DND-41 (cell line): Measurements from ENCODE around the gene SMPD3.

Source experiments
- ATAC-seq: fragments of 200-7000 bp; cut with Tn5 transposase; 3 replicates; pipeline ENCODE4 v1.9.1; 2021; ENCODE audit warnings: low read depth; ENCODE audit not compliant: insufficient read depth
- DNase-seq: peaks from one replicate; pipeline ENCODE4 v3.0.0-alpha.2; 2020
- H2AFZ ChIP-seq: 2 replicates; pipeline ENCODE4 v1.6.0; 2012; ENCODE audit warnings: low read depth, low read length
- H3K27ac ChIP-seq: 2 replicates; pipeline ENCODE4 v1.5.1; 2012; ENCODE audit warnings: low read length, inconsistent platforms
- H3K27me3 ChIP-seq: fragments of 200-600 bp; sonication (generic); 2 replicates; pipeline ENCODE4 v1.6.0; 2012; ENCODE audit warnings: low read length, mild to moderate bottlenecking, inconsistent platforms; ENCODE audit not compliant: insufficient read depth, poor library complexity
- H3K36me3 ChIP-seq: 2 replicates; pipeline ENCODE4 v1.5.1; 2012; ENCODE audit warnings: low read length, inconsistent platforms; ENCODE audit not compliant: insufficient read depth
- H3K4me1 ChIP-seq: 2 replicates; pipeline ENCODE4 v1.5.1; 2012; ENCODE audit warnings: mild to moderate bottlenecking, low read length; ENCODE audit not compliant: insufficient read depth
- H3K4me2 ChIP-seq: 2 replicates; pipeline ENCODE4 v1.6.0; 2012; ENCODE audit warnings: mild to moderate bottlenecking, moderate library complexity, low read length, inconsistent platforms; ENCODE audit not compliant: insufficient read depth
- H3K4me3 ChIP-seq, 2 experiments: fragments of 200-600 bp in 1 of 2; shearing (Covaris generic) in 1 of 2; 2 replicates each; pipeline ENCODE4 v1.5.1; 2012 to 2016; ENCODE audit warnings: inconsistent platforms in 2 of 2, low read length in 2 of 2, mild to moderate bottlenecking in 2 of 2, low read depth in 1 of 2, moderate library complexity in 1 of 2
- H3K79me2 ChIP-seq: 2 replicates; pipeline ENCODE4 v1.6.0; 2012; ENCODE audit warnings: low read length, inconsistent platforms; ENCODE audit not compliant: insufficient read depth
- H3K9ac ChIP-seq: 2 replicates; pipeline ENCODE4 v1.6.0; 2012; ENCODE audit warnings: low read depth, mild to moderate bottlenecking, inconsistent platforms, low read length, moderate library complexity
- H3K9me3 ChIP-seq: 2 replicates; pipeline ENCODE4 v1.5.1; 2012; ENCODE audit warnings: low read length, moderate library complexity, mild to moderate bottlenecking, inconsistent platforms; ENCODE audit not compliant: insufficient read depth, severe bottlenecking
- H4K20me1 ChIP-seq: 2 replicates; pipeline ENCODE4 v1.6.0; 2012; ENCODE audit warnings: low read length; ENCODE audit not compliant: insufficient read depth
- EZH2 ChIP-seq: IDR thresholded peaks from 3 replicates; pipeline ENCODE4 v1.6.1; 2012; ENCODE audit warnings: borderline replicate concordance, low read depth, mild to moderate bottlenecking, moderate library complexity, low read length, inconsistent platforms; ENCODE audit not compliant: severe bottlenecking
- TF ChIP-seq, protein P1 (sequence below): IDR thresholded peaks from 2 replicates; pipeline ENCODE4 v1.5.1; 2012; ENCODE audit warnings: borderline replicate concordance, low read length, moderate library complexity, mild to moderate bottlenecking; ENCODE audit not compliant: poor library complexity, severe bottlenecking; ENCODE audit errors: extremely low read depth

SMPD3 gene

DNA sequence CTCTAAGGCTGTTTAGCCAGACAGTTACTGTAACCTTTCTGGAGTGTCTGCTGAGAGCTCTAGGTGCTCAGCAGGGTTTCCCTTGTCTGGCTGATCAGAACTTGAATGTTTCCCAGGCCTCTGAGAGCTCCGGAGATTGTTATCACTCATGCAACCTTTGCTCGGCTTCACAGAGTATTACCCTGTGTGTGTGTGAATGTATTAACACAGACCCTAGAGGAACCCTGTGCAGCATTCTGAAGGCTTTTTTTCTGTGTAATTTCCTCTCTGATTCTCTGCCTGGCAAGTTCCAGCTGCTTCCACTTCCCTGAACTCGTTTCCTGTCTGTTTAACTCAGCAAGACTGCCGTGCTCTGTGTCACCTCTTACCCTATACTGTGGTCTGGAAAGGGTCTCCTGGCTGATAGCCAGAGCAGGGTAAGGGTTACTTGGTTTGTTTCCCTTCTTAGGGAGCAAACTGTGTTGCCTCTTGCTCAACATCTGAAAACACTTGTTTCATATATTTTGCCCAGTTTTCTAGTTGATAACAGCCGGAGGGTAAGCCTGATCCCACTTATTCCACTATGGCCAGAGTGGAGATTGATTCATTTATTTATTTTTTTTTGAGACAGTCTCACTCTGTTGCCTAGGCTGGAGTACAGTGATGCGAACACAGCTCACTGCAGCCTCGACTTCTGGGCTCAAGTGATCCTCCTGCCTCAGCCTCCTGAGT lies 115.7 kb downstream of the SMPD3 start:
- no peak for TF ChIP-seq EZH2
- TF ChIP-seq, protein P1, sequence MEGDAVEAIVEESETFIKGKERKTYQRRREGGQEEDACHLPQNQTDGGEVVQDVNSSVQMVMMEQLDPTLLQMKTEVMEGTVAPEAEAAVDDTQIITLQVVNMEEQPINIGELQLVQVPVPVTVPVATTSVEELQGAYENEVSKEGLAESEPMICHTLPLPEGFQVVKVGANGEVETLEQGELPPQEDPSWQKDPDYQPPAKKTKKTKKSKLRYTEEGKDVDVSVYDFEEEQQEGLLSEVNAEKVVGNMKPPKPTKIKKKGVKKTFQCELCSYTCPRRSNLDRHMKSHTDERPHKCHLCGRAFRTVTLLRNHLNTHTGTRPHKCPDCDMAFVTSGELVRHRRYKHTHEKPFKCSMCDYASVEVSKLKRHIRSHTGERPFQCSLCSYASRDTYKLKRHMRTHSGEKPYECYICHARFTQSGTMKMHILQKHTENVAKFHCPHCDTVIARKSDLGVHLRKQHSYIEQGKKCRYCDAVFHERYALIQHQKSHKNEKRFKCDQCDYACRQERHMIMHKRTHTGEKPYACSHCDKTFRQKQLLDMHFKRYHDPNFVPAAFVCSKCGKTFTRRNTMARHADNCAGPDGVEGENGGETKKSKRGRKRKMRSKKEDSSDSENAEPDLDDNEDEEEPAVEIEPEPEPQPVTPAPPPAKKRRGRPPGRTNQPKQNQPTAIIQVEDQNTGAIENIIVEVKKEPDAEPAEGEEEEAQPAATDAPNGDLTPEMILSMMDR = no peak
- Histone ChIP-seq H3K79me2 (peaks cover 20% of the 10 kb centered on the region), H3K27ac (peak overlapping the region; percentile 97), H3K36me3 (peaks cover 53% of the 10 kb centered on the region), H3K9me3 (no peaks in the 10 kb centered on the region), H2AFZ (peak overlapping the region; percentile 10; the same call in 1 of the 2 replicates), H3K4me1 (peaks cover 56% of the 10 kb centered on the region), H3K9ac (peak overlapping the region; percentile 50), H3K4me2 (peak overlapping the region; percentile 51), H4K20me1 (no peaks in the 10 kb centered on the region), H3K27me3 (no peaks in the 10 kb centered on the region), H3K4me3 (peak overlapping the region in 1 of 2 experiments; percentile 33; a peak in 2 of 4 replicates)
- ATAC-seq (peak; percentile 89), DNase-seq (peak; percentile 88)

DNA sequence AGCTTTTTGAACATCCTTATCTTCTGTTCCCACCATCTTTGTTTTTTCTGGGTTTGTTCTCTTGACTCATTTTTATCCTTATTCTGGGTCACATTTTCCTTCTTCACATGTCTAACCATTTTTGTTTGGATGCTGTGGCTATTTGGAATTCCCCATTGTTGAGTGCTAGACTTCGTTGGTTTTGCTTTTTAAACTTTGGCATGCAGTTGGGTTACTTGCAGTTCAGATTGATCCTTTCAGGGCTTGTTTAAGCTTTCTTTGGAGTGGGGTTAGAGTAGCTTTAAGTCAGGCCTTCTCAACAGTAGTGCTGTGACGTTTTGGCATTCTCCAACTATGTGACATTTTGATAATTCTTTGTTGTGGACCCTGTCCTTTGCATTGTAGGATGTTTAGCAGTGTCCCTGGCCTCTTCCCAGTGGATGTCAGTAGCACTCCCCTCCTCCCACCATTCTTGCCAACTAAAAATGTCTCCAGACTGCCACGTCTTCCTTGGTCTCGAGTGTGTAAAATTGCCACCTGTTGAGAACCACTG lies 116.4 kb downstream of the SMPD3 start:
- peaks cover 53% of the 10 kb centered on the region for H3K36me3 ChIP-seq
- peak overlapping the region; percentile 51 for H3K4me2 ChIP-seq
- H3K4me3 ChIP-seq = peak overlapping the region in 1 of 2 experiments; percentile 33; a peak in 2 of 4 replicates
- H4K20me1 ChIP-seq = no peaks in the 10 kb centered on the region
- no peak for DNase-seq
- H3K79me2 ChIP-seq = peaks cover 20% of the 10 kb centered on the region
- peak overlapping the region; percentile 50 for H3K9ac ChIP-seq
- peak; percentile 5; the same call in 2 of the 3 replicates for ATAC-seq
- no peaks in the 10 kb centered on the region for H3K27me3 ChIP-seq
- TF ChIP-seq EZH2 = no peak
- TF ChIP-seq, protein P1 = no peak
- H3K9me3 ChIP-seq = no peaks in the 10 kb centered on the region
- peak overlapping the region; percentile 97 for H3K27ac ChIP-seq
- H3K4me1 ChIP-seq = peaks cover 56% of the 10 kb centered on the region
- H2AFZ ChIP-seq = peak overlapping the region; percentile 10; the same call in 1 of the 2 replicates

DNA sequence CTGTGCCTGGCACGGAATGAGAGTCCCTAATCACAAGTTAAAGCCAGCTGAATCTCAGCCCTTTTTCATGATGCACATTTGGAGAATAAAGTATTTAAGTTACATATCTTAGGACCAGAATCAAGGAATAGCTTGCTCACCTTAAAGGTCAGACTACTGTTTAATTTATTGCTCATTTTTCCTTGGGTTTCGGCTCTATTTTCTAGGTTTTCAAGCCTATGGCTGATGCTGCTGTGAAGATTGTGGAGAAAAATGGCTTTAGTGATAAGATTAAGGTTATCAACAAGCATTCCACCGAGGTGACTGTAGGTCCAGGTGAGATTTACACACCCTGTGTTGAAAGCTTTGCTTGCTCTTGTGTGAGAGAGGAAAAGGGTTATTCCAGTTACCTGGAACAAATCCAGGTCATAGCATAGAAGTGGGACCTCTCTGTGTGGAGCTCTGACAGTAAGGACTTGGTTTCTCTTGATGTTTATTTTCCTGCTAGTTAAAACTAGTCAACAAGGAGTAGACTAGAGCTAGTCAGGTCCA lies 119.4 kb downstream of the SMPD3 start:
- Histone ChIP-seq H2AFZ (no peak overlapping the region), H3K36me3 (peaks cover 51% of the 10 kb centered on the region), H4K20me1 (no peaks in the 10 kb centered on the region), H3K9me3 (no peaks in the 10 kb centered on the region), H3K4me1 (peaks cover 53% of the 10 kb centered on the region), H3K79me2 (peaks cover 14% of the 10 kb centered on the region), H3K27me3 (no peaks in the 10 kb centered on the region), H3K4me2 (no peak overlapping the region), H3K27ac (peak overlapping the region; percentile 60), H3K9ac (no peak overlapping the region), H3K4me3 (no peak overlapping the region)
- no peak for DNase-seq
- no peak for ATAC-seq
- TF ChIP-seq, protein P1 = no peak
- TF ChIP-seq EZH2 = no peak
